SJSA1 (cell line): ENCODE measurements around the gene ZC3H4. TPM values are rescaled to one million over a fixed set of nuclear protein-coding genes. Genes with fewer than 3 reads are reported as not detected.
"Not testable (repeated sequence)": the region's sequence is repeated elsewhere in the genome, so short reads cannot be mapped to it uniquely, and the experiment has no call there.

Source experiments
- DNase-seq, 2 experiments: peaks; one replicate each; pipeline ENCODE4 v3.0.0-alpha.2; 2015 to 2020; ENCODE audit warnings: low spot score in 2 of 2, low read depth in 1 of 2
- H3K27ac ChIP-seq: fragments of 250-450 bp; sonication (Bioruptor Pico); 2 replicates; pipeline ENCODE4 v1.5.1; 2020; ENCODE audit warnings: mild to moderate bottlenecking, moderate library complexity
- H3K27me3 ChIP-seq: fragments of 250-450 bp; sonication (Bioruptor Pico); replicated peaks from 2 replicates; pipeline ENCODE4 v1.5.1; 2020; ENCODE audit warnings: mild to moderate bottlenecking, moderate library complexity
- H3K36me3 ChIP-seq: fragments of 250-450 bp; sonication (Bioruptor Pico); 2 replicates; pipeline ENCODE4 v1.5.1; 2020; ENCODE audit warnings: mild to moderate bottlenecking
- H3K4me1 ChIP-seq: fragments of 250-450 bp; sonication (Bioruptor Pico); replicated peaks from 2 replicates; pipeline ENCODE4 v1.6.1; 2021; ENCODE audit warnings: mild to moderate bottlenecking
- H3K4me3 ChIP-seq: fragments of 250-450 bp; sonication (Bioruptor Pico); 2 replicates; pipeline ENCODE4 v1.5.1; 2020; ENCODE audit warnings: mild to moderate bottlenecking
- H3K9me3 ChIP-seq: fragments of 250-450 bp; sonication (Bioruptor Pico); replicated peaks from 2 replicates; pipeline ENCODE4 v1.5.1; 2020; ENCODE audit warnings: mild to moderate bottlenecking
- total RNA-seq: library from RNA; depleted of rRNA; stranded (reverse); fragments of >200 nt; shearing (Covaris generic); gene quantifications from 2 replicates; pipeline ENCODE4 v1.2.3, GENCODE V29; 2014

Gene ZC3H4
- total RNA-seq, 1 experiment from 2014 or later: 11.1 TPM

DNA sequence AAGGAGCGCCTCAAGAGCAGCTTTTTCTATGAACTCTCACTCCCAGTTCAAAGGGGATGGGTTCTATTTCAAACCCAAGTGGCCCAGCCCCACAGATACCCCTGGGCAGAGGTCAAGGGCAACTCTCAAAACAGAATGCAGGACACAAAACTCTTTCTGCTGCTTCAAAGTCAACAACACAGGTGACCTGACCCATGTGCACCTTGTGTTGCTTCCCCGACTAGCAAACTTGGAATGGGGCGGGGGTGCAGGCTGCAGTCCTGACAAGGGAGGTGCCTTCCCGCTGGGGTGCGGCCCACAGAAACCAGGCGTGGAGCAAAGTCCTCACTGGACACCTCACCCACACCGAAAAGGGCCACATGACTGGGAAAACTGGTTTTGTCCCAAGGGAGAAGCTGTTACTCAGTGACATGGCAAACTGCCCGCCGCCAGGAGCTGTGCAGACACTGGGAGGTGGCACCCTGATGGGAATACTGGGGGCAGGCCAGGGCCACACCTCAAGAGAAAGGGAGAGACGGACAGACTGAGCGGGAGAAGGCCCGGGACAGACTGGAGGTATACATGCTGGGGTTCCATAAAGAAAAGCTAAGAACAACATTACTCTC, 17.4 kb downstream of the ZC3H4 start:
- Histone ChIP-seq H3K4me1 (no peaks in the 10 kb centered on the region), H3K27me3 (no peaks in the 10 kb centered on the region), H3K9me3 (no peaks in the 10 kb centered on the region), H3K36me3 (peaks cover 67% of the 10 kb centered on the region), H3K27ac (no peak overlapping the region), H3K4me3 (no peak overlapping the region)
- DNase-seq: no peak

DNA sequence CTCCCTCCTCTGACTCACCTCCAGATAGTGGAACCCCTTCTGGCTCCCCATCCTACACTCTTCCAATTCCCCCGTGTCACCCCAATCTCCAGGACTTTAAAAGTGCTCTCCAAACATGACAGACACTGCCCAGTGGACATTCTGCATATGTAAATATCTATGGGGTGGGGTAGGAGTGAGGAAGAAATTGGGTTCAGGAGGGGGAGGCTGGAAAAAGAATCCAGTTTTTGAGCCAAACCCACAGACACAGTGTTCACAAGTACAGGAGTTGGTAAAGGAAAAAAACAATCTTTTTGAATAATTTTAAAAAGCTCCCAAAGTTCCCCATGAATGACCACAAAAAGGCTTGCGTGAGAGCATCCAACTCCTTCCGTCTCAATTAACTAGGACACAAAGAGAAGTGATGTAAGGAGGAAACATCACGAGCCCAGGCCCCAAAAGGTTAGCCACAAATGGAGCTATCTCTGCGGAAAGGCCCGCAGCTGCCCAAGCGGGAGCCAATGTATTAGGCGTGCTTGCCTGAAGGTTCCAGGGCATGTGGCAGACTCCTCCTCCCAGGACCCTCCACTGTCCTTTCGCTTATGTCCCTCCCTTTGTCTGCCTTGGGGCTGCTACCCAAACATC, 18.0 kb downstream of the ZC3H4 start:
- Histone ChIP-seq H3K4me3 (no peak overlapping the region), H3K27ac (no peak overlapping the region), H3K9me3 (no peaks in the 10 kb centered on the region), H3K27me3 (no peaks in the 10 kb centered on the region), H3K36me3 (peaks cover 74% of the 10 kb centered on the region), H3K4me1 (no peaks in the 10 kb centered on the region)
- no peak for DNase-seq

DNA sequence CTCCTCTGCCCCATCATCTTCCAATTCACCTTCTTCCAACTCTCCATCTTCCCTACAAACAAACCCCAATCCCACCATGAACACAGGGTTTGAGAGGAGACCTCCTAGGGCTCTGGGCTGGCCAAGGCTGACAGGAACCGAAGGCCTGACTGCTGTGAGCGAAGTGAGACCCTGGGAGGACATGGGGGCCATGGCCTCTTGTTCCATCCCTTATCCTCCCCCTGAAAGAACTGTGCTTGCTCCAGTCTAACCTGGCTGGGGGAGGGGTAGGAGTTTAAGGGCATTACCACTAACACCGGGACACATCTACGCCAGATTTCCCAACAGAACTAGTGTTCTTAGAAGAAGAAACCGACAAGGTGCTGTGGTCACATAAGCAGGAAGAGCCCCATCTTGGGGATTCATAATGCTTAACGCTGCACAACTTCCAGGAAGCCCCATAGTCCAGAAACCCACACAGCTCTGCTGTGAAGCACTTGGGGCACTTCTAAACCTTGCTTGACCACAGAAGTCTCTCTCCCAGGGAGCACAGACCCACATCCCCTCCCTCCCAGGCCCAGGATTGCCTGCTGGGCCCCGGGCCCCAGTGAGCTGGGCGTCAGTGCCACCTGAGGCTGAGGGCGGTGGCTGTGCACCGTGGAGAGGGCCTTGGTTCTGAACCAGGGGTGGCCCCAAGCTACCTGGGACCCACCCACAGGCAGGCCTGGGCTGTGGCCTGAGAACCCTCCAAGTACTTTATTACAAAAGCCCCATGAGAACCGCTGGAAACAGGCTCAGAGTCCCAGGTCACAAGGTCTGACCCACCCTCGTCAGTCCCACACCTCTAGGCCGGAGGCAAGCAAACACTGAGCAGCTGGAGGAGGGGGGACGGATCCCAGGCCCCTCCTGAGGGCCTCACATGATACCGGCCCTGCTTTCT, 18.8 kb downstream of the ZC3H4 start:
- no peaks in the 10 kb centered on the region for H3K4me1 ChIP-seq
- no peak for DNase-seq
- no peak overlapping the region for H3K4me3 ChIP-seq
- H3K36me3 ChIP-seq: peaks cover 77% of the 10 kb centered on the region
- no peak overlapping the region for H3K27ac ChIP-seq
- H3K27me3 ChIP-seq: no peaks in the 10 kb centered on the region
- no peaks in the 10 kb centered on the region for H3K9me3 ChIP-seq

DNA sequence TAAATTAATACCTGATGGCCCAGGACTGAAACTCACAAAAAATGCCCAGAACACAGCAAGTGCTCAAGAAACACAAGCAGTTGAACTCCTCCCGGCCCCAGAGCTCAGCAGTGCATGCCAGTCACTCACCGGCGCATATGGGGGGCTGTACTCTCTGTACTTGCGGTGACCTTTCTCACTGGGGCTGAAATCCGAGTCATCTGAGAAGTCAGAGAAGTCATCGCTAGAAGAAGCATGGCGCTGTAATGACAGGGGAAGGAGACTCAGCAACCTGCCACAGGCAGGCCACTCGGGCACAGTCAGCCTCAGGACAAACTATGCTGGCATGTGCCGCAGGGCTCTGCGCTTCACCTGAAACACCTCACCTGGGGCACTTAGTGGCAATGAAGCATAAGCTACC, 19.7 kb downstream of the ZC3H4 start:
- peaks cover 84% of the 10 kb centered on the region for H3K36me3 ChIP-seq
- no peak overlapping the region for H3K4me3 ChIP-seq
- H3K4me1 ChIP-seq: no peaks in the 10 kb centered on the region
- DNase-seq: no peak
- no peaks in the 10 kb centered on the region for H3K27me3 ChIP-seq
- no peak overlapping the region for H3K27ac ChIP-seq
- no peaks in the 10 kb centered on the region for H3K9me3 ChIP-seq

DNA sequence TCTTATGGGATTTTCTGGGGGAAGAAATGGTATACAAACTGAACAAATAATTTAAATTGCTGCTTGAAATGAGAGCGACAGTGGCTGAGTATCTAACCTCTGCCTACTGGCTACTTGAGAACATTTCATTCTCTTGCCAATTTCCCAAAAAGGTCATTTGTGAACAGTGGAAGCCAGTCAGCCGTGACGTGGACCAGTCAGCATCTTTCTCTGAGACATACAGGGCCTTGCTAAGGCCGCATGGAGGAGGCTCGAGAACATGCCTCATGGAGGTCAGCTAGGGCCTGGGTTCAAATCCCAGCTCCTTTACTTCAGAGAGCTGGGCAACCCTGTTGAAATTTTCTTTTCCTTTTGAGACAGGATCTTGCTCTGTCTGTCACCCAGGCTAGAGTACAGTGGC, 20.3 kb downstream of the ZC3H4 start:
- Histone ChIP-seq H3K4me3 (no peak overlapping the region), H3K36me3 (peaks cover 87% of the 10 kb centered on the region), H3K4me1 (no peaks in the 10 kb centered on the region), H3K9me3 (no peaks in the 10 kb centered on the region), H3K27me3 (no peaks in the 10 kb centered on the region), H3K27ac (no peak overlapping the region)
- no peak for DNase-seq

DNA sequence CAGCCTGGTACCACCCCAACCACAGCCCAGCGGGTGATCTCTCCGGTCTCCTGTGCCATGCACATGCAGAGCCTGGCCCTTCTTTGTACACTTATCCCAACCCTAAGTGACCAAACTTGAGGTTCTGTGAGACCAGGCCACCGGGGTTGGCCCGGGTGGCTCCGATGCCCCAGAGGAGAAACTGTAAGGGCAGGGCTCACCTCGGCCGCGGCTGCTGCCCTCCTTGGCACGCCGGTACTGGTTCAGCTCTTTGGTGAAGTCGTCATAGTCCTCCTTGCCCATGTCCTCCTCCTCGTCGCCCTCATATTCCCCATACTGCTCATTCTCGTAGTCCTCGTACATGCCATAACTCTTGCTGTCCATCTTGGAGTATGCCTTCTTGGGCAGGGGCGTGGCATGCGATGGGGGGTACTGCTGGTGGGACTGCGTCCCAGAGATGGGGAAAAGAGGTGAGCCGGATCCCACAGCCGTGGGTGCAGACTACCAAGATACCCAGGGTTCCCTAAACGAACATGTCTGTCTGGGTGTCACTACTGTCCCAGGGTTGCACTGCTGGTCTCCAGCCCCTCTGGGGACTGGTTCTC, 23.7 kb downstream of the ZC3H4 start:
- Histone ChIP-seq H3K9me3 (no peaks in the 10 kb centered on the region), H3K27ac (no peak overlapping the region), H3K4me3 (no peak overlapping the region), H3K27me3 (no peaks in the 10 kb centered on the region), H3K36me3 (peaks cover 88% of the 10 kb centered on the region), H3K4me1 (no peaks in the 10 kb centered on the region)
- no peak for DNase-seq

DNA sequence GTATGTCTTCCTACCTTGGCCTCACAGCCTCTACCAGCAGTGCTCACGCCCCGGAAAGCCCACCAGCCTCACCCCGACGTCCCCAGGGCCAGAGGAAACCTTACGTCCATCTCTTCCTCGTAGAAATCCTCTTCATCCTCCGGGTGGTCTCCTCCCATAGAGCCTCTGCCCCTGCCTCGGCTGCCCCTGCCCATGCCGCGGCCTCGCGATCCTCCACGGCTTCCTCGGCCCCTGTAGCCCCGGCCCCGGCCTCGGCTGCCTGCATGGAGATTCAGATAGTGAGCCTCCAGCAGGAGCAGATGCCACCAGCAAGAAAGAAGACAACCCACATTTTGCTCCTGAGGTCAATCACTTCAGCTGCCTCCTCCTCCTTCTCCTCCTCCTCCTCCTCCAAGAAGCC, 27.3 kb downstream of the ZC3H4 start:
- Histone ChIP-seq H3K4me3 (no peak overlapping the region), H3K9me3 (no peaks in the 10 kb centered on the region), H3K27me3 (no peaks in the 10 kb centered on the region), H3K36me3 (peaks cover 90% of the 10 kb centered on the region), H3K4me1 (no peaks in the 10 kb centered on the region), H3K27ac (no peak overlapping the region)
- DNase-seq: no peak

DNA sequence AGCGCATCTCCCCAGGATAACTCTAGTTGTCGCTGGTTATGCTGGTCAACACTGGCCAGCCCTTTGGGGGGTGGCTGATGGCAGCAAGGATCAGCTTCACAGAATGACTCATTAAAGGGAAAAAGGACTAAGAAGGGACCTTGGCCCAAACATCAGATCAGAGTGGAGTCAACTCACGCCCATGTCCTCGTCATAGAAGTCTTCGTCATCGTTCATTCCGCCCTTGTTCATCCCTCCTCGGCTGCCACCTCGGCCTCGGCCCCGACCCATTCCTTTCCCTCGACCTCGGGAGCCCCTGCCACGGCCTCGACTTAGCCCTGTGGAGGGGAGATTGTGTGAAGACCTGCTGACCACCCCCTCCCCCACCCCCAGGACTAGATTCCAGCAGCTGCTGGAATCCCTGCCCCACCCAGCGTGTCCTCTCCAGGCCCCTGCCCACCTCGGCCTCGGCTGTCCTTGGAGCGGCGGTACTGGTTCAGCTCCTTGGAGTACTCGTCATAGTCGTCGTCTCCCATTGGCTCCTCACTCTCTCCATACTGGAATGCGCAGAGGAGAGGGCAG, 28.6 kb downstream of the ZC3H4 start:
- no peak for DNase-seq
- H3K9me3 ChIP-seq: no peaks in the 10 kb centered on the region
- H3K4me3 ChIP-seq: no peak overlapping the region
- H3K4me1 ChIP-seq: peaks cover under 1% of the 10 kb centered on the region
- H3K27me3 ChIP-seq: no peaks in the 10 kb centered on the region
- H3K36me3 ChIP-seq: peaks cover 88% of the 10 kb centered on the region
- no peak overlapping the region for H3K27ac ChIP-seq

DNA sequence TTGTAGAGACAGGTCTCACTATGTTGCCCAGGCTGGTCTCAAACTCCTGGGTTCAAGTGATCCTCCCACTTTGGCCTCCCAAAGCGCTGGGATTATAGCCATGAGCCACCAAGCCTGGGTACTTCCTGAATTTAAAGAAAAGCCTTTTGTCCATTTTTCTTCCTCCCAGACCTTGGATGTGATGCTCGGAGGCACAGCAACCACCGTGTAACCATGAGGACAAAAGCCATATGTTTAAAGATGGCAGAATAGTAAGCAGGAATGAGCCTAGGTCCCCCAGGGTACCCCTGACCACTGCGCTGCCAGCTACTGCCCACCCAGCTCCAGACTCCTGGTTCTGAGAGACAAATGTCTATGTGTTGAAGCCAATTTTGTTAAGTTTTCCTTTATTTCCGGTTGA, 31.1 kb downstream of the ZC3H4 start:
- peaks cover 6% of the 10 kb centered on the region for H3K4me1 ChIP-seq
- peaks cover 87% of the 10 kb centered on the region for H3K36me3 ChIP-seq
- no peak overlapping the region for H3K4me3 ChIP-seq
- DNase-seq: no peak
- no peak overlapping the region for H3K27ac ChIP-seq
- no peaks in the 10 kb centered on the region for H3K27me3 ChIP-seq
- no peaks in the 10 kb centered on the region for H3K9me3 ChIP-seq

DNA sequence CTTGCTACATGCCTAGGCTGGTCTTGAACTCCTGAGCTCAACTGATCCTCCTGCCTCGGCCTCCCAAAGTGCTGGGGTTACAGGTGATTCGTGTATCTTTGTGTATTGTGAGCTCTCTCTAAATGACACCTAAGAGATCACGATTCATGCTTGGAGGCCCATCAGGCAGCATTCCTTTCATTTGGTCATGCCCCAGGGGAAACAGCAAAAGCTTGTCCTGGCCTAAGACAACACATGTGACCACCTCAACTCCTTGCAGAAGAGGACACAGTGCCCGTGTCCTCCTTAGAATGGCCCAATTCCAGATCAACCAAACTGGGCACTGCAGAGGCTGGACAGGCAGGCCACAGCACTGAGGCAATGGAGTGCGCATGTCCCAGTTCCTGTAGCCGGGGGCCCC, 32.5 kb downstream of the ZC3H4 start:
- no peak overlapping the region for H3K27ac ChIP-seq

DNA sequence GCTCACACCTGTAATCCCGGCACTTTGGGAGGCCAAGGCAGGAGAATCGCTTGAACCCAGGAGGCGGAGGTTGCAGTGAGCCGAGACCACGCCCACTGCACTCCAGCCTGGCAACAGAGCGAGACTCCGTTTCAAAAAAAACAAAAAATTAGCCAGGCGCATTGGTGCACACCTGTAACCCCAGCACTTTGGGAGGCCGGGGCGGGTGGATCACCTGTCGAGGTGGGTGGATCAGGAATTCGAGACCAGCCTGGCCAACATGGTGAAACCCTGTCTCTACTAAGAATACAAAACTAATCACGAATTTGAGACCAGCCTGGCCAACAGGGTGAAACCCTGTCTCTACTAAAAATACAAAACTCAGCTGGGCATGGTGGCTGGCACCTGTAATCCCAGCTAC, 35.2 kb downstream of the ZC3H4 start:
- not testable (repeated sequence) for H3K4me3 ChIP-seq, H3K27ac ChIP-seq, H3K4me1 ChIP-seq, H3K9me3 ChIP-seq, DNase-seq, H3K27me3 ChIP-seq
- H3K36me3 ChIP-seq: peaks cover 89% of the 10 kb centered on the region

More for the DNA sequence above, 32.5 kb downstream of the ZC3H4 start:
- Histone ChIP-seq H3K27me3 (no peaks in the 10 kb centered on the region), H3K4me3 (no peak overlapping the region), H3K4me1 (peaks cover 6% of the 10 kb centered on the region), H3K36me3 (peaks cover 88% of the 10 kb centered on the region), H3K9me3 (no peaks in the 10 kb centered on the region)
- no peak for DNase-seq

DNA sequence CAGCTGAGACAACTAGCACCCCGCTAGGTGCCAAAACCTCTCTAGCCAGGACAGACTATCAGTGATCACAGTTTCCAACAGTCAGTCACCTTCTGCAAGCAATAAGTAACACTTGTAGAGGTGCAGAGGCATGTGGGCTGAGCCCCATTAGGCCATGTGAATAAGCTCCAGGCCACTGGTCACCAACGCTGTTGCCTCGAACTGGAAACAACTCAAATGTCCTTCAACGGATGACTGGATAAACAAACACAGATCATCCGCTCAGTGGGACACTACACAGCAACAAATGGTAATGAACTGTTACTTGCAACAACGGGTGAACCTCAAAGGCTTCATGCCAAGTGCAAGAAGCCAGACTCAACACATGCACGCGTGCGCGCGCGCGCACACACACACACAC, 37.6 kb downstream of the ZC3H4 start:
- Histone ChIP-seq H3K4me1 (peaks cover 6% of the 10 kb centered on the region), H3K4me3 (no peak overlapping the region), H3K36me3 (peaks cover 89% of the 10 kb centered on the region), H3K27me3 (no peaks in the 10 kb centered on the region), H3K9me3 (no peaks in the 10 kb centered on the region), H3K27ac (no peak overlapping the region)
- DNase-seq: no peak

DNA sequence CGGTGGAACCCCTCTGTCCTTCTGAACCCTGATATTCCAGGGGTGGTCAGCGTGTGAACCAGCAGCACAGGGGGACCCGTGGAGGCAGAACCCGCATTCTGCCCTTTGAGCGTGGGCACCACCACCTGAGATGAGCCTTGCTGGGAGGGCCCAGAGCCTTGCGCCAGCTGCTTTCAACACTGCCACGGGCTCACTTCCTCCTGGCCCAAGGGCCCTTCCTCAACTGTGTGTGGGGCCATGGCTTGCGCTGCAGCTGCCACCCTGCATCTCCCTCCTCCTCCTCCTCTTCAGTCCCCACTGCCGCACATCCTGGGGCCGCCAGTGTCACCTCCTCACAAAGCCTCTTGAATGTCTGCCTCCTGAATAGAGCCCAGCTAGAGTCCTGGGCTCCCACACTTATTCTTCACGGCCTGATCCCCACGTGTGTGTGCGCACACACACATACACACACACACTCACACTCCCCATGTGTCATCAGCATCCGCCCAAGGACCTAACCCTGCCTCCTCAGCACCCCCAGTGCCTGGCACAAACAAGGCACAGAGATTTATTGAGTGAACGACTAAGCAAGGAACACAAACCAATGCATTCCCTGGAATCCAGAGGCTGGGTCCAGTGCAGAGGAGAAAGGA, 38.3 kb downstream of the ZC3H4 start:
- H3K4me1 ChIP-seq: peaks cover 6% of the 10 kb centered on the region
- H3K27me3 ChIP-seq: no peaks in the 10 kb centered on the region
- no peak overlapping the region for H3K27ac ChIP-seq
- no peak overlapping the region for H3K4me3 ChIP-seq
- H3K36me3 ChIP-seq: peaks cover 89% of the 10 kb centered on the region
- no peak for DNase-seq
- H3K9me3 ChIP-seq: no peaks in the 10 kb centered on the region
